ENCODE data around the gene APPBP2.
"Not testable (repeated sequence)": the region's sequence is repeated elsewhere in the genome, so short reads cannot be mapped to it uniquely, and the experiment has no call there.

APPBP2 gene

GRCh38 chr17:60493847-60494321 is 32.2 kb downstream of the APPBP2 start:
- DNase-seq (ENCODE audit: low read depth): no peak

- no peak for DNase-seq (ENCODE audit: low read depth)
Measured at GRCh38 chr17:60491771-60492170, 34.3 kb downstream of the APPBP2 start.

- not testable (repeated sequence) for DNase-seq (ENCODE audit: low read depth)
Measured at GRCh38 chr17:60490594-60490993, 35.4 kb downstream of the APPBP2 start.

GRCh38 chr17:60481604-60482003 is 44.4 kb downstream of the APPBP2 start:
- DNase-seq (ENCODE audit: low read depth): no peak

GRCh38 chr17:60473788-60474187 is 52.3 kb downstream of the APPBP2 start:
- DNase-seq (ENCODE audit: low read depth): peak; percentile 46

- no peak for DNase-seq (ENCODE audit: low read depth)
Measured at GRCh38 chr17:60472449-60472848, 53.6 kb downstream of the APPBP2 start.

GRCh38 chr17:60471451-60471850 is 54.6 kb downstream of the APPBP2 start:
- no peak for DNase-seq (ENCODE audit: low read depth)

- no peak for DNase-seq (ENCODE audit: low read depth)
Measured at GRCh38 chr17:60468371-60468770, 57.7 kb downstream of the APPBP2 start.

GRCh38 chr17:60464343-60464742 is 61.7 kb downstream of the APPBP2 start:
- DNase-seq (ENCODE audit: low read depth): no peak

- DNase-seq (ENCODE audit: low read depth): no peak
Measured at GRCh38 chr17:60463157-60463835, 62.7 kb downstream of the APPBP2 start.

- no peak for DNase-seq (ENCODE audit: low read depth)
Measured at GRCh38 chr17:60461584-60461983, 64.5 kb downstream of the APPBP2 start.

GRCh38 chr17:60457148-60457547 is 68.9 kb downstream of the APPBP2 start:
- no peak for DNase-seq (ENCODE audit: low read depth)

GRCh38 chr17:60455378-60455777 is 70.7 kb downstream of the APPBP2 start:
- DNase-seq (ENCODE audit: low read depth): no peak

- no peak for DNase-seq (ENCODE audit: low read depth)
Measured at GRCh38 chr17:60451965-60452364, 74.1 kb downstream of the APPBP2 start.

- DNase-seq (ENCODE audit: low read depth): no peak
Measured at GRCh38 chr17:60451071-60451470, 75.0 kb downstream of the APPBP2 start.

GRCh38 chr17:60447375-60447774 is 78.7 kb downstream of the APPBP2 start:
- DNase-seq (ENCODE audit: low read depth): no peak

- no peak for DNase-seq (ENCODE audit: low read depth)
Measured at GRCh38 chr17:60445144-60445543, 80.9 kb downstream of the APPBP2 start.

GRCh38 chr17:60443713-60444112 is 82.3 kb downstream of the APPBP2 start:
- no peak for DNase-seq (ENCODE audit: low read depth)

GRCh38 chr17:60442271-60443173 is 83.5 kb downstream of the APPBP2 start:
- no peak for DNase-seq (ENCODE audit: low read depth)

GRCh38 chr17:60439501-60439900 is 86.5 kb downstream of the APPBP2 start:
- DNase-seq (ENCODE audit: low read depth): no peak

- DNase-seq (ENCODE audit: low read depth): no peak
Measured at GRCh38 chr17:60436676-60437075, 89.4 kb downstream of the APPBP2 start.

GRCh38 chr17:60435244-60436167 is 90.5 kb downstream of the APPBP2 start:
- peak; percentile 87 for DNase-seq (ENCODE audit: low read depth)

Data from fibroblast of the conjunctiva (primary cell).